HG02678 (cell line): ENCODE data around the gene FAH.
A peak's percentile ranks its signal among the peaks of the same experiment; 100 is the strongest.

Source experiments
- ATAC-seq: cut with Tn5 transposase; IDR thresholded peaks from one replicate; pipeline ENCODE4 v1.9.1; 2021; ENCODE audit warnings: mild to moderate bottlenecking, moderate library complexity; ENCODE audit not compliant: unreplicated experiment

The FAH gene

GRCh38 chr15:80171787-80172186 is 19.0 kb downstream of the FAH start:
- ATAC-seq, result no peak

GRCh38 chr15:80172401-80172800 is 19.6 kb downstream of the FAH start:
- ATAC-seq, result no peak

- ATAC-seq, result peak; percentile 64
Measured at GRCh38 chr15:80173022-80173759, 20.4 kb downstream of the FAH start.

- no peak for ATAC-seq
Measured at GRCh38 chr15:80174017-80174746, 21.4 kb downstream of the FAH start.

GRCh38 chr15:80175436-80175835 is 22.6 kb downstream of the FAH start:
- no peak for ATAC-seq

GRCh38 chr15:80176443-80176842 is 23.6 kb downstream of the FAH start:
- ATAC-seq, result no peak

- no peak for ATAC-seq
Measured at GRCh38 chr15:80177156-80177555, 24.4 kb downstream of the FAH start.

GRCh38 chr15:80179025-80179759 is 26.4 kb downstream of the FAH start:
- ATAC-seq, result no peak

- no peak for ATAC-seq
Measured at GRCh38 chr15:80179935-80180334, 27.1 kb downstream of the FAH start.

- no peak for ATAC-seq
Measured at GRCh38 chr15:80180468-80180867, 27.7 kb downstream of the FAH start.

- ATAC-seq, result no peak
Measured at GRCh38 chr15:80180986-80181385, 28.2 kb downstream of the FAH start.

- ATAC-seq, result no peak
Measured at GRCh38 chr15:80182611-80183261, 29.9 kb downstream of the FAH start.

GRCh38 chr15:80183306-80183705 is 30.5 kb downstream of the FAH start:
- no peak for ATAC-seq

- ATAC-seq, result no peak
Measured at GRCh38 chr15:80183886-80184285, 31.1 kb downstream of the FAH start.

GRCh38 chr15:80184554-80184953 is 31.8 kb downstream of the FAH start:
- no peak for ATAC-seq

GRCh38 chr15:80185152-80185551 is 32.4 kb downstream of the FAH start:
- no peak for ATAC-seq

GRCh38 chr15:80186066-80186465 is 33.3 kb downstream of the FAH start:
- no peak for ATAC-seq

- ATAC-seq, result no peak
Measured at GRCh38 chr15:80186597-80186996, 33.8 kb downstream of the FAH start.

GRCh38 chr15:80188251-80188650 is 35.5 kb downstream of the FAH start:
- no peak for ATAC-seq

- no peak for ATAC-seq
Measured at GRCh38 chr15:80191198-80191597, 38.4 kb downstream of the FAH start.

GRCh38 chr15:80191897-80192595 is 39.2 kb downstream of the FAH start:
- no peak for ATAC-seq
